Transverse colon (tissue), 4 donors: ENCODE data around the gene GNAO1. TPM values are rescaled to one million over a fixed set of nuclear protein-coding genes. Genes with fewer than 3 reads are reported as not detected.

Experiments
- DNase-seq: peaks from one replicate; pipeline ENCODE4 v3.0.0-alpha.2; 2019
- H3K27ac ChIP-seq, 4 donors: fragments of 200-600 bp; sonication (generic); 2 replicates each; pipeline ENCODE4 v1.5.1; 2016 to 2018; ENCODE audit warnings: inconsistent platforms in 4 of 4
- H3K27me3 ChIP-seq: fragments of 200-600 bp; sonication (generic); 2 replicates; pipeline ENCODE4 v1.5.1; 2017; ENCODE audit warnings: inconsistent platforms
- H3K36me3 ChIP-seq, 4 donors: fragments of 200-600 bp; sonication (generic); 2 replicates each; pipeline ENCODE4 v1.5.1; 2017 to 2019; ENCODE audit warnings: inconsistent platforms in 4 of 4
- H3K4me1 ChIP-seq, 4 donors: fragments of 200-600 bp; sonication (generic); 2 replicates each; pipeline ENCODE4 v1.5.1; 2017 to 2020; ENCODE audit warnings: inconsistent platforms in 4 of 4
- H3K4me3 ChIP-seq, 4 donors: fragments of 200-600 bp; sonication (generic); 1 replicate in 1 of 4; 2 replicates in 3 of 4; pipeline versions ENCODE4 v1.5.1 to v1.6.1; 2017 to 2019; ENCODE audit warnings: inconsistent platforms in 4 of 4
- H3K9me3 ChIP-seq, 2 donors: fragments of 200-600 bp; sonication (generic); 2 replicates each; pipeline ENCODE4 v1.5.1; 2017 to 2019; ENCODE audit warnings: inconsistent platforms in 2 of 2
- CTCF ChIP-seq, 5 experiments: fragments of 200-600 bp in 3 of 5; fragments of 450-650 bp in 2 of 5; sonication (generic) in 3 of 5; IDR thresholded peaks; 1 replicate in 2 of 5; 2 replicates in 3 of 5; pipeline ENCODE4 v1.5.1; 2016 to 2017; ENCODE audit warnings: antibody characterized with exemption in 5 of 5, inconsistent platforms in 3 of 5, mild to moderate bottlenecking in 2 of 5, moderate library complexity in 1 of 5
- EP300 ChIP-seq: sonication (generic); formaldehyde crosslinking; IDR thresholded peaks from one replicate; pipeline ENCODE4 v1.6.1; 2017; ENCODE audit warnings: antibody characterized with exemption, low read depth
- POLR2A ChIP-seq: fragments of 450-650 bp; IDR thresholded peaks from one replicate; pipeline ENCODE4 v1.6.1; 2016; ENCODE audit warnings: antibody characterized with exemption, mild to moderate bottlenecking, moderate library complexity
- POLR2AphosphoS5 ChIP-seq, 3 donors: sonication (generic); formaldehyde crosslinking; IDR thresholded peaks; one replicate each; pipeline ENCODE4 v1.6.1; 2016; ENCODE audit warnings: antibody characterized with exemption in 3 of 3
- WGBS, 2 donors: methylation state at CpG; one replicate each; pipeline ENCODE4 v1.1.5; 2018; ENCODE audit warnings: low coverage in 1 of 2; 5-methylcytosine and 5-hydroxymethylcytosine counted together
- in situ Hi-C, 4 donors: fragments of 200-750 bp; cut with MboI; loops; one replicate each; pipeline versions ENCODE4 v1.15.0 to v1.15.1; 2017; ENCODE audit warnings: low sequenced_read_pairs in 3 of 4, low pct_ligation_motif_present in 1 of 4, low pct_unique_long_range_greater_than_20kb in 1 of 4
- intact Hi-C: fragments of 100-400 bp; cut with DNase I; formaldehyde crosslinking; loops from one replicate; pipeline ENCODE4 v1.15.1; 2023; ENCODE audit warnings: low total_unique reads
- total RNA-seq, 4 donors: library from RNA; depleted of rRNA; stranded (reverse); fragments of >200 nt; gene quantifications; one replicate each; pipeline ENCODE4 v1.1.0, GENCODE V29; 2016

The GNAO1 gene
- total RNA-seq, 4 donors from 2014 or later, result 7.3 to 25.4 (median 11.3) TPM

- Histone ChIP-seq H3K9me3 (no peaks in the 10 kb centered on the region), H3K36me3 (no peaks in the 10 kb centered on the region), H3K4me1 (peaks cover 0 to 10% (median 3%) of the 10 kb centered on the region in 4 donors), H3K4me3 (no peak overlapping the region), H3K27ac (no peak overlapping the region), H3K27me3 (no peaks in the 10 kb centered on the region)
- intact Hi-C loops (no loop called here), in situ Hi-C loops (loop anchor here (5.0 to 25.0 kb wide), 5 partner anchors 271 to 374 kb away; no protein-coding TSS in a partner anchor)
- 90% methylated on average over 7 of the region's 7 CpGs; no CpG with 5 or more reads in 1 of the 2 donors for WGBS, 2 donors
- no peak for TF ChIP-seq POLR2A
- TF ChIP-seq CTCF (IDR thresholded peaks at IDR 0.05), result no peak
- TF ChIP-seq POLR2AphosphoS5 (IDR thresholded peaks at IDR 0.05), result no peak
- TF ChIP-seq EP300, result no peak
- no peak for DNase-seq
These were observed 124.7 kb downstream of the GNAO1 start for GRCh38 chr16:56315955-56316354.

- in situ Hi-C loops, result loop anchor here (5.0 to 25.0 kb wide), 5 partner anchors 272 to 374 kb away; no protein-coding TSS in a partner anchor
- no peak for DNase-seq
- WGBS, 2 donors, result 87% methylated on average over 7 of the region's 7 CpGs; no CpG with 5 or more reads in 1 of the 2 donors
- intact Hi-C loops, result no loop called here
- Histone ChIP-seq H3K9me3 (no peaks in the 10 kb centered on the region), H3K4me3 (no peak overlapping the region), H3K36me3 (no peaks in the 10 kb centered on the region), H3K27me3 (no peaks in the 10 kb centered on the region), H3K4me1 (peaks cover 0 to 10% (median 3%) of the 10 kb centered on the region in 4 donors), H3K27ac (no peak overlapping the region)
- TF ChIP-seq POLR2A, result no peak
- TF ChIP-seq CTCF (IDR thresholded peaks at IDR 0.05), result no peak
- TF ChIP-seq POLR2AphosphoS5 (IDR thresholded peaks at IDR 0.05), result no peak
- no peak for TF ChIP-seq EP300
These were observed 125.3 kb downstream of the GNAO1 start for GRCh38 chr16:56316545-56316944.

GRCh38 chr16:56317998-56318826 is 126.9 kb downstream of the GNAO1 start:
- Histone ChIP-seq H3K9me3 (no peaks in the 10 kb centered on the region), H3K27ac (peak overlapping the region in 1 of 4 donors; percentile 26), H3K4me1 (peaks cover 0 to 10% (median 3%) of the 10 kb centered on the region in 4 donors), H3K36me3 (no peaks in the 10 kb centered on the region), H3K4me3 (peak overlapping the region in 1 of 4 donors; percentile 21), H3K27me3 (no peaks in the 10 kb centered on the region)
- intact Hi-C loops, result loop anchor here (1.0 kb wide), 1 partner anchor 374 kb away; no protein-coding TSS in a partner anchor
- in situ Hi-C loops, result loop anchor here (5.0 to 25.0 kb wide), 5 partner anchors 273 to 376 kb away; no protein-coding TSS in a partner anchor
- DNase-seq, result peak; percentile 80
- no peak for TF ChIP-seq POLR2A
- TF ChIP-seq EP300, result no peak
- TF ChIP-seq CTCF (IDR thresholded peaks at IDR 0.05), result peak; percentile 91 to 94 (median 93)
- 15% methylated on average over 26 of the region's 28 CpGs; no CpG with 5 or more reads in 1 of the 2 donors for WGBS, 2 donors

- no peaks in the 10 kb centered on the region for H3K9me3 ChIP-seq
- intact Hi-C loops (loop anchor here (1.0 kb wide), 1 partner anchor 374 kb away; no protein-coding TSS in a partner anchor), in situ Hi-C loops (loop anchor here (5.0 to 25.0 kb wide), 5 partner anchors 274 to 376 kb away; no protein-coding TSS in a partner anchor)
- H3K4me3 ChIP-seq, result no peak overlapping the region
- no peak overlapping the region for H3K27ac ChIP-seq
- H3K27me3 ChIP-seq, result no peaks in the 10 kb centered on the region
- 47 to 71% methylated on average over 1 of the region's 1 CpG for WGBS, 2 donors
- no peak for DNase-seq
- no peak for TF ChIP-seq POLR2A
- no peak for TF ChIP-seq POLR2AphosphoS5 (IDR thresholded peaks at IDR 0.05)
- no peak for TF ChIP-seq CTCF (IDR thresholded peaks at IDR 0.05)
- TF ChIP-seq EP300, result no peak
- no peaks in the 10 kb centered on the region for H3K36me3 ChIP-seq
- peaks cover 0 to 10% (median 3%) of the 10 kb centered on the region in 4 donors for H3K4me1 ChIP-seq
These were observed 127.5 kb downstream of the GNAO1 start for GRCh38 chr16:56318827-56319140.
